ENCODE measurements around the gene POU3F1.

The POU3F1 gene

DNA sequence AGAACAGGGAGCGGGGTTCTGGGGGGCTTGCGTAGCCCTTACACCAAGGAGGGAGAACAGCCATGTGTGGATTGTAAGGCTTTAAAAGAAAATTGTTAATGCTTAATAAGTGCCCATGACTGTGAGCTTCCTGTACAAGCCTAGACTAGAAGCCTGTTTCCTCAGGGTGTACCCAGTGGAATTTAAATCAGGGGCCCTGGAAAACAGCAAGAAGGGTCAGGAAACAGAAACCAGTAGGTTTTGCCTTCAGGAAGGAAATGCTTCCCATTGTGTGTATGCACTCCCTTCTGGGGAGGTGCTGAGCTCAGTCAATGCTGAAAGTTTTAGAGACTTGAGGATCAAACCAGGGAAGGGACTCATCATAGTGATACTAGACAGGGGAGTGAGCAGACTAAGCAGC is 21.4 kb downstream of the POU3F1 start:
- TF ChIP-seq POLR2A (IDR thresholded peaks at IDR 0.05; ENCODE audit: low read depth, low read length) (no peak), SPI1 (IDR thresholded peaks at IDR 0.05; ENCODE audit: low read depth, low read length) (no peak), PAX5 (IDR thresholded peaks at IDR 0.05; ENCODE audit: insufficient read depth, low read length, severe bottlenecking) (no peak), TAF1 (IDR thresholded peaks at IDR 0.05; ENCODE audit: low read depth, low read length) (no peak), POLR2AphosphoS5 (IDR thresholded peaks at IDR 0.05; ENCODE audit: low read depth, low read length) (no peak), POU2F2 (IDR thresholded peaks at IDR 0.05; ENCODE audit: low read depth, low read length) (no peak)
- FAIRE-seq (no peak), DNase-seq (ENCODE audit: insufficient read length, low spot score) (no peak)

DNA sequence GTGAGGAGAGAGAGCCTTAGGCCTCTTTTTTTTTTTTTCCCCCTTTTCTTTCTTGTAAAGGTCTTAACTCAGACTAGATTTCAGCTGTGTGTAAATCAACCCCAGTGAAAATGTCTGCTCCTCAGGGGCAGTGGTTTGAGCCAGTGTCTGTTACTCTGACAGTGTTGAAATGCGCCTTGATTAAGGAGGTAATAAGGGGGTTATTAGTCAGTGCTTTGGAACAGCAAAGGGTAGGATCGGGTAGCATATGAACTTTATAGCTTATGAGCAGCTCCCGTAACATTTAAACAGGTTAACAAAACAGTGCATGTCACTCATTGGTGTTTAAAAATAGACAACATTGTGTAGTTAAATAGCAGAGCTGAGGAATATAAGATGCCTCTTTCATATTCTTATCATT is 23.8 kb downstream of the POU3F1 start:
- FAIRE-seq (no peak), DNase-seq (ENCODE audit: insufficient read length, low spot score) (no peak)
- TF ChIP-seq SPI1 (IDR thresholded peaks at IDR 0.05; ENCODE audit: low read depth, low read length): no peak
- no peak for TF ChIP-seq POLR2A (IDR thresholded peaks at IDR 0.05; ENCODE audit: low read depth, low read length)
- no peak for TF ChIP-seq TAF1 (IDR thresholded peaks at IDR 0.05; ENCODE audit: low read depth, low read length)
- no peak for TF ChIP-seq POLR2AphosphoS5 (IDR thresholded peaks at IDR 0.05; ENCODE audit: low read depth, low read length)
- no peak for TF ChIP-seq POU2F2 (IDR thresholded peaks at IDR 0.05; ENCODE audit: low read depth, low read length)
- TF ChIP-seq PAX5 (IDR thresholded peaks at IDR 0.05; ENCODE audit: insufficient read depth, low read length, severe bottlenecking): no peak

DNA sequence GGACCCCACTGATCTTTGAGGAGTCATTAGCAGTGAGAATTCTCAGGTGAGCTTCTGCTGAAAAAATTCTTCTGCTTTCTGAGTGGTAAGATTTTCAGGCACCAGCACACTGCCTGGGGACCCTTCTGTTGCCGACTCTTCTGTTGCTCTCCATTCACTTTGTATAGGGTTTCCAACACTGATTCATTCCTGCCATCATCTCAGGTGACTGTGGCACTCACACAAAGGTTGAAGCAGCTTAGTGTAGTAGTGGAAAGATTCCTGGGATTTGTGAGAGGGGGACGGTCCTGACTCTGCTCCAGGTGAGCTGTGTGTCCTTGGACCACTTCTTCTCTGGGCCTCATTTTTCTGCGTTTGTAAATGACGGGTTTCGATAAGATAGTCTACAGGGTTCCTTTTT is 24.6 kb downstream of the POU3F1 start:
- TF ChIP-seq POLR2A (IDR thresholded peaks at IDR 0.05; ENCODE audit: low read depth, low read length) (no peak), PAX5 (IDR thresholded peaks at IDR 0.05; ENCODE audit: insufficient read depth, low read length, severe bottlenecking) (no peak), SPI1 (IDR thresholded peaks at IDR 0.05; ENCODE audit: low read depth, low read length) (no peak), POLR2AphosphoS5 (IDR thresholded peaks at IDR 0.05; ENCODE audit: low read depth, low read length) (no peak), TAF1 (IDR thresholded peaks at IDR 0.05; ENCODE audit: low read depth, low read length) (no peak), POU2F2 (IDR thresholded peaks at IDR 0.05; ENCODE audit: low read depth, low read length) (no peak)
- no peak for FAIRE-seq

DNA sequence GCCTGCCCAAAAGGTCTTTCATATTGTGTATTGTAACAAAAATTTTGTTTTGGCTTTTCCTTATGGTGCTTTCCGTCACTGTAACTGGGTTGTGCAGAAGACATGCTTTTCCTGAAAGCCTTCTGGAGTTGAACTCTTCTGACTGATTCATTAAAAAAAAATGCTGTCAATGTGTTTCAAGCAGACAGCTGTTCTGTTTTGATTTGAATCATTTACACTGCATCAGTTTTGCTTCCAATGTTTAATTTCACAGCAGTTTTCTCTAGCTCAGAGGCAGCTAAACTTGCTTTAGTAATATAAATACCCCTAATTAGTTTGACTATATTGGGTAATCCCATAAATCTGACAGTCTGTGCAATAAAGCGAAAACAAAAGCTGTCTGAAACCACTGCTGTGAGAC is 26.2 kb downstream of the POU3F1 start:
- TF ChIP-seq POU2F2 (IDR thresholded peaks at IDR 0.05; ENCODE audit: low read depth, low read length): no peak
- no peak for TF ChIP-seq TAF1 (IDR thresholded peaks at IDR 0.05; ENCODE audit: low read depth, low read length)
- FAIRE-seq (no peak), DNase-seq (ENCODE audit: insufficient read length, low spot score) (no peak)

More for the DNA sequence above, 24.6 kb downstream of the POU3F1 start:
- no peak for DNase-seq (ENCODE audit: insufficient read length, low spot score)

DNA sequence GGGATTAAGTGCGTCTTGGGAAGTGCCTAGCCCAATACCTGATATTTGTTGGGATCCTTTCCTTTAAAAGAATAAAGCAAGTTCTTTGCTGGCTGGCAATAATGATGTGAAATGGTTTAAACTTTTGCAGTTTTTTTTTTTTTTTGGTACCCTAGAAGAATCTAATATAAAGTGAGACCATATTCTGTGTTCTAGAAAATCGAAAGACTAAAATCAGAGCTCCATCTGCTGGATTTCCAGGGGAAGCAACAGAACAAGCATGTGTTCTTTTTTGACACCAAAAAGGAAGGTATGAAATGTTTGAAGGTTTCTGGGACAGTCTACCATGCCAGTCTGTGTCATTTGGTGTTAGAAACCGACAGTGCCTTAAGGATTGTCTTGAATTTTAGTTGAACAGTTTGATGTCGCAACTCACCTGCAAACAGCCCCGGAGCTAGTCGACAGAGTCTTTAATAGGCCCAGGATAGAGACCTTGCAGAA is 27.7 kb downstream of the POU3F1 start:
- TF ChIP-seq POLR2AphosphoS5 (IDR thresholded peaks at IDR 0.05; ENCODE audit: low read depth, low read length) (no peak), SPI1 (IDR thresholded peaks at IDR 0.05; ENCODE audit: low read depth, low read length) (no peak), TAF1 (IDR thresholded peaks at IDR 0.05; ENCODE audit: low read depth, low read length) (no peak), PAX5 (IDR thresholded peaks at IDR 0.05; ENCODE audit: insufficient read depth, low read length, severe bottlenecking) (no peak), POU2F2 (IDR thresholded peaks at IDR 0.05; ENCODE audit: low read depth, low read length) (no peak), POLR2A (IDR thresholded peaks at IDR 0.05; ENCODE audit: low read depth, low read length) (no peak)
- FAIRE-seq (no peak), DNase-seq (ENCODE audit: insufficient read length, low spot score) (no peak)

DNA sequence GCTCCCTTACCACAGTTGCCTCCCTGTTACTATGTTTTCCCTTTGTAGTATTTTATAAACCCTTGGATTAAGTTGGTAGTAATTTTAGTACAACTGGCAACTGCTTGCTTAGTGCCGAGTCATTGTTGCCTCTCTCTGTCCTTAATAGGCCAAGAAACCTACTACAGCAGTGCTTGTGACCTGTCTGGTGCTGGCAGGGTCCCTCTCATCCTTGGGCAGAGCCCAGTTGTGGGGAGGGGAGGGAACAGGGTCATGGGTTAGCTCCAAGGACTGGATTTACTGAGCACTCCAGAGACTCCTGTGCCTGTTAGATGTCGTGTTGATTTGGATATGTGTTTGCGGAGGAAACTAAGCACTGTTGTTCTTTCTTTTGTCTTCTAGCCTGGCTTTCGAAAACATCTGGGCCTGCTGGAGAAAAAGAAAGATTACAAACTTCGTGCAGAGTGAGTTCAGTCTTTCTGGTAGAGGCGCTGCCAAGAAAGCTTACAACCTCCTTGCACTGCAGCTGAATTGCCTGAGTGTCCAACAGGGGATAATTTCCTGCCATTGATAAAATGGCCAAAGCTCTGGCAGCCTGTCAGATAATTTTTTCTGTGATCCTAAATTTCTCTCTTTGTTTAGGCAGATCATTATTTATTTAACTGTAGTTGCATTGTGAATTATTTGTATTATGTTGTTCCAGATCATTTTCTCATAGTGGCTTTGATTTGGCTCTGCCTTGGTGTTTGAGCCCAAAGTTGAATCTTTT is 30.4 kb downstream of the POU3F1 start:
- TF ChIP-seq SPI1 (IDR thresholded peaks at IDR 0.05; ENCODE audit: low read depth, low read length) (no peak), TAF1 (IDR thresholded peaks at IDR 0.05; ENCODE audit: low read depth, low read length) (no peak), POLR2A (IDR thresholded peaks at IDR 0.05; ENCODE audit: low read depth, low read length) (no peak), PAX5 (IDR thresholded peaks at IDR 0.05; ENCODE audit: insufficient read depth, low read length, severe bottlenecking) (no peak), POU2F2 (IDR thresholded peaks at IDR 0.05; ENCODE audit: low read depth, low read length) (no peak), POLR2AphosphoS5 (IDR thresholded peaks at IDR 0.05; ENCODE audit: low read depth, low read length) (no peak)
- DNase-seq (ENCODE audit: insufficient read length, low spot score) (no peak), FAIRE-seq (no peak)

DNA sequence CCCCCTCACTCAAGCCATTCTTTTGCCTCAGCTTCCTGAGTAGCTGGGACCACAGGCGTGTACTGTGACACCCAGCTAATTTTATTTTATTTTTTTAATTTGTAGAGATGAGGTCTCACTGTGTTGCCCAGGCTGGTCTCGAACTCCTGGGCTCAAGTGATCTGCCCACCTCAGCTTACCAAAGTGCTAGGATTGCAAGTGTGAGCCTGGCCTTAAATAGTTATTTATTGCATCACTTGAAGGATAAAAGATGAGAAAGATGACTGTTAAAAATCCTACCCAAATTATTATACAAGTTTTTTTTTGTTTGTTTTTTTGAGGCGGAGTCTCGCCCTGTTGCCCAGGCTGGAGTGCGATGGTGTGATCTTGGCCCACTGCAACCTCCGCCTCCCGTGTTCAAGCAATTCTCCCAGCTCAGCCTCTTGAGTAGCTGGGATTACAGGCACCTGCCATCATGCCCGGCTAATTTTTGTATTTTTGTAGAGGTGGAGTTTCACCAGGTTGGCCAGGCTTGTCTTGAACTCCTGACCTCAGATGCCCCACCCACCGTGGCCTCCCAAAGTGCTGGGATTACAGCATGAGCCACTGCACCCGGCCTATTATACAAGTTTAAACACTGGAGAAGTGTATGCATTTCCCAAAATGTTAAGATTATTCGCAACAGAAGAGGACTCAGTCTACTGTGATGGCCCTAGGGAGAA is 31.7 kb downstream of the POU3F1 start:
- FAIRE-seq: no peak
- no peak for DNase-seq (ENCODE audit: insufficient read length, low spot score)
- no peak for TF ChIP-seq POU2F2 (IDR thresholded peaks at IDR 0.05; ENCODE audit: low read depth, low read length)
- TF ChIP-seq TAF1 (IDR thresholded peaks at IDR 0.05; ENCODE audit: low read depth, low read length): no peak

DNA sequence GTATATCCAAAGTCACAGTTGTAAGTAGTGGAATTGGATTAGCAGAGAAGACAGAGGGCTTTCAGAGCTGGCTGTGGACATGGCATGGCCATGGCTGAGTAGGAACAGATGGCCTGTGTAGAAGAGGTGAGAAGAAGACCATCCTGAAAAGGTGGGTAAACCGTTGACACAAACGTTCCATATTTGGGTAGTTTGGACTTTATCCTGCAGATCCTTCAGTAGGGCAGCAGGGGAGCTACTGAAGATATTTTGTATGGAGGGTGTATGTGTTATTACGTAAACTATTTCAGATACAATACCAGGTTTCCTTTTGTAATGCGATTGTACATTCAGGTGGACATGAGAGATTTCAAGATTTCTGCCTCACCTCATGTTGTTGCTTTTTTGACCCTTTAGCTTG is 32.4 kb downstream of the POU3F1 start:
- DNase-seq (ENCODE audit: insufficient read length, low spot score) (no peak), FAIRE-seq (no peak)
- TF ChIP-seq POLR2AphosphoS5 (IDR thresholded peaks at IDR 0.05; ENCODE audit: low read depth, low read length): no peak

DNA sequence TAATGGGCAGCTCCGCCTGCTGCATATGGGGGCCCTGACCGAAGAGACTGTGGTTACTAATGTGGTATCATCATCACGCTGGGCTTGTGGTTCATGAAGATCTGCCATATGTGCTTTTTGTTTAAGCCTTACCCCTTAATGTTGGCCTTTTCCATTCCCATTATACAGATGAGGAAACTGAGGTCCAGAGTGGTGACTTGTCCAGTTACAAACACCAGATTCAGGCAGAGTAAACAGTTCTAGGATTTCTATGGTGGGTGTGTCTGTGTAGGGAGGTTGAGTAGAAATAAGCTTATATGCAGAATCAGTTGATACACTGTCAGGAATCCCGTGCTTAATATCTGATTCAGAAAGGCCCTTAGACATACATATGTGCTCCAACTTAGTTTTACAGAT is 33.4 kb downstream of the POU3F1 start:
- DNase-seq (ENCODE audit: insufficient read length, low spot score) (no peak), FAIRE-seq (no peak)
- TF ChIP-seq POU2F2 (IDR thresholded peaks at IDR 0.05; ENCODE audit: low read depth, low read length) (no peak), SPI1 (IDR thresholded peaks at IDR 0.05; ENCODE audit: low read depth, low read length) (no peak), POLR2AphosphoS5 (IDR thresholded peaks at IDR 0.05; ENCODE audit: low read depth, low read length) (no peak), POLR2A (IDR thresholded peaks at IDR 0.05; ENCODE audit: low read depth, low read length) (no peak), PAX5 (IDR thresholded peaks at IDR 0.05; ENCODE audit: insufficient read depth, low read length, severe bottlenecking) (no peak), TAF1 (IDR thresholded peaks at IDR 0.05; ENCODE audit: low read depth, low read length) (no peak)
